NB4 (cell line): ENCODE results near the gene FRMD4B.

Experiments used
- DNase-seq: peaks from one replicate; pipeline ENCODE4 v3.0.0; 2010; ENCODE audit warnings: low read depth
- H3K4me3 ChIP-seq: one replicate; pipeline ENCODE4 v1.5.1; 2011; ENCODE audit warnings: mild to moderate bottlenecking, low read depth, low read length, moderate library complexity
- CTCF ChIP-seq: IDR thresholded peaks from one replicate; pipeline ENCODE4 v1.5.1; 2012; ENCODE audit warnings: low read depth, low read length
- MAX ChIP-seq: IDR thresholded peaks from 2 replicates; pipeline ENCODE4 v1.6.1; 2011; ENCODE audit warnings: low read depth, low read length
- MYC ChIP-seq: IDR thresholded peaks from 2 replicates; pipeline ENCODE4 v1.6.1; 2011; ENCODE audit warnings: low read depth, low read length
- POLR2A ChIP-seq: IDR thresholded peaks from 2 replicates; pipeline ENCODE4 v1.6.1; 2011; ENCODE audit warnings: mild to moderate bottlenecking; ENCODE audit not compliant: insufficient read length; ENCODE audit errors: extremely low read depth

FRMD4B gene

DNA sequence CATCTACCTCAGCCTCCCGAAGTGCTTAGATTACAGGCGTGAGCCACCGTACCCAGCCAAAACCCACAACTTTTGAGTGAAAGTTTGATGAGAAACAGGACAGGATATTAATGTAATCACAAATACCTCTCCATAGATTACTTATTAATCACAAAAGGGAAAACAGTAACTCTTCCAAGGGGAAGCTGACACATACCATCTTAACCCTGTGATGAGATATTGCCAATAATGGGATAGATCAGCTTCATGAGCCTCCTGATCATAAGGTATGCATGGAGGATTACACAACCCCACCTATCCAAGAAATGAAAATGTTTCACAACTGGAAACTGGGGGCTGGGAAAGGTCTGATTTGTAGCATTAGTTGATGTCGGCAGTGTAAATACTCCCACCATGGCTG, 131.5 kb downstream of the FRMD4B start:
- DNase-seq, result no peak
- no peak overlapping the region for H3K4me3 ChIP-seq
- TF ChIP-seq MAX (no peak), POLR2A (no peak), CTCF (no peak), MYC (no peak)

DNA sequence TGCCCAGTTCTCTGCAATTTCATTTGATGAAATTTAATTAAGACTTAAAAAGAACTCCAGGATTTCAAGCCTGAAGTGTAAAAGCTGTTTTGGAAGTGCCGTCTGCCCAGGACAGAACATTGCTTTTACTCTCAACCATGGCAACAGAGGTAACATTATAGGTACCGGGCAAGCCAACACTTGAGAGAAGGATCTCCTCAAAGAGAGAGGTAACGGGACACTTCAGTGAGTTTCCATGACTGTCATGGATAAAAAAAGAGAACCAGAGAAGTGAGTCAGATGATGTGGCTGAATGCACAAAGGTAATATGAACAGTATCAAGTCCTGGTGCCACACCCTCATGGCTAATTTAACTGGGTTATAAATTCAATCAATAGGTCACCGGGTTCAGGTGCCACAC, 133.3 kb downstream of the FRMD4B start:
- TF ChIP-seq CTCF, result no peak
- TF ChIP-seq MAX, result no peak
- no peak for TF ChIP-seq MYC
- TF ChIP-seq POLR2A, result no peak
- H3K4me3 ChIP-seq, result no peak overlapping the region
- DNase-seq, result no peak

DNA sequence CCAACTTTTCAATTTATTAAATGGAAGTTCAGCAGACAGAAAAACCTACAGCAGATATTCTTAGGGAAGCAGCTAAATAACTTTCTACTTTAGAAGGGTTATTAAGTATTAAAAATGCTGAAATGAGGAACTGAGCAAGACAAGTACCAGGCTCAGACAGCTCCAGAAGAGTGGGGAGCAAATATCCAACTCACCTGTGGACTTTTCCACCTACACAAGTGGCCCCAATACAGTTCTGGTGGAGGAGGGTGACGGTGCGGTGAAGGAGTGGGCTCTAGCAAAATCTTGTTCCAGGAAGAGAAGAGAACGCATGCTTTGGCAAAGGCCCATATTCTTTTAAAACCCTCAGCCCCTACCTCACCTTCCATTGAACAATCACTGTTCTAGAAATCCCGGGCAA, 133.7 kb downstream of the FRMD4B start:
- no peak for TF ChIP-seq MAX
- no peak for DNase-seq
- H3K4me3 ChIP-seq, result no peak overlapping the region

- DNase-seq, result no peak
- no peak overlapping the region for H3K4me3 ChIP-seq
- TF ChIP-seq MAX (no peak), MYC (no peak), CTCF (no peak), POLR2A (no peak)
These were observed 134.6 kb downstream of the FRMD4B start for GRCh38 chr3:69251078-69251805.

DNA sequence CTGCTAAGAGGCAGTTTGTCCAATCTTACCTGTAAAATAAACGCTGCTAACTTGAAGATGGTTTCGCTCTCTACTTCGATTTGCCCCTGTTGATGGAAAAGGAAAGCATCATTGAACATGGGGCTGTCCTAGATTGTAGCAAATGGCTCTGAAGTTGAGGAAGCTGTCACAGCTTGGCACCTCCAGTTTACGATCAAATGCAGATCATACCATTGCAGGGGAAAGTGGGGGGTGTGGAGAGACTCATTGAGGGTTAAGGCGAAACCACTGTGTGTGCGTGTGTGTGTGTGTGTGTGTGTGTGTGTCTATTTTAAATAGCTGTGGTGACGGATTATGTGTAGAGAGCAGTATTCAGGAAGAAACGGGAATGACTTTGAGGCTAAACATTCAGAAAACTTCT, 135.9 kb downstream of the FRMD4B start:
- TF ChIP-seq MYC (no peak), MAX (no peak), CTCF (no peak), POLR2A (no peak)
- H3K4me3 ChIP-seq, result no peak overlapping the region
- peak; percentile 14 for DNase-seq

DNA sequence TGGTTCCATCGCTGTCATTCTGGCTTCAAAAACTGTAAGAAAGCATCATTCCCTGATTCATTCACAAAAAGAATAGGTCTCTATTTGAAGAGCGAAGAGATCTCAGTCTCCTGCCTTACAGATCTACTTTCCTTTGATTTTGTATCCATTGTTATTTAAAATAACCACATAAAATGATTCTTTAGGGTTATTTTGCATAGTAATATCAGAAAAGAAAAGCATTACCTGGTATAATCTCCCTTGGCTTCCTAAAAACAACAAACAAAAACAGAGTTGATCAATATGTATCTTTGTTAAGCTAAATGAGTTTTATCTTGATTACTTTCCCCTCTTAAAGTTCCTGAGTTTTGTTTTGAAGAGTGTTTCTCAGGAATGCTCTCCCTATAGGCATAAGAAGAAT, 136.9 kb downstream of the FRMD4B start:
- H3K4me3 ChIP-seq, result no peak overlapping the region
- TF ChIP-seq CTCF (no peak), POLR2A (no peak), MYC (no peak), MAX (no peak)
- no peak for DNase-seq
